Left lung (tissue), 10 donors: ENCODE data around the gene TTLL1. TPM values are rescaled to one million over a fixed set of nuclear protein-coding genes. Genes with fewer than 3 reads are reported as not detected.

Experiments used
- ATAC-seq: fragments of 200-7000 bp; cut with Tn5 transposase; one replicate; pipeline ENCODE4 v1.9.1; 2020; ENCODE audit warnings: moderate library complexity
- DNase-seq, 4 donors: peaks; one replicate each; pipeline ENCODE4 v3.0.0-alpha.2; 2013 to 2020
- H3K27ac ChIP-seq, 2 donors: fragments of 200-600 bp; sonication (generic) in 1 of 2; one replicate each; pipeline versions ENCODE4 v1.5.0 to v1.8.0; 2020 to 2021
- H3K27me3 ChIP-seq, 2 donors: fragments of 200-600 bp; sonication (generic) in 1 of 2; one replicate each; pipeline versions ENCODE4 v1.5.0 to v1.8.0; 2020 to 2021
- H3K36me3 ChIP-seq, 2 donors: fragments of 200-600 bp; sonication (generic) in 1 of 2; one replicate each; pipeline versions ENCODE4 v1.5.0 to v1.8.0; 2020 to 2021
- H3K4me1 ChIP-seq, 2 donors: fragments of 200-600 bp; one replicate each; pipeline ENCODE4 v1.8.0; 2021
- H3K4me3 ChIP-seq, 2 donors: fragments of 200-600 bp; sonication (generic) in 1 of 2; one replicate each; pipeline versions ENCODE4 v1.5.0 to v1.8.0; 2020 to 2021; ENCODE audit warnings: mild to moderate bottlenecking in 1 of 2
- H3K9me3 ChIP-seq, 2 donors: fragments of 200-600 bp; sonication (generic) in 1 of 2; one replicate each; pipeline versions ENCODE4 v1.5.0 to v1.8.0; 2020 to 2021
- intact Hi-C, 2 donors: fragments of 100-400 bp; cut with DNase I; formaldehyde crosslinking; loops; one replicate each; pipeline versions ENCODE4 v1.11.2 to v1.14.2; 2022
- polyA plus RNA-seq, 6 donors: library from polyadenylated mRNA; unstranded; fragments of 120-200 nt; gene quantifications; one replicate each; pipeline ENCODE4 v1.2.1, GENCODE V29; 2013; ENCODE audit not compliant: insufficient read length in 6 of 6
- total RNA-seq, 2 donors: library from RNA; stranded (reverse); fragmentation: NEBNext Ultra II Directional; extraction: Animal tissue kit (Norgen Biotek cat#: 25700); gene quantifications; one replicate each; pipeline ENCODE4 v1.2.1, GENCODE V29; 2021
- TF ChIP-seq, protein P1 (sequence below), 2 donors: fragments of 200-600 bp; sonication (generic) in 1 of 2; IDR thresholded peaks; one replicate each; pipeline versions ENCODE4 v1.5.0 to v1.8.0; 2021; ENCODE audit warnings: antibody characterized with exemption in 2 of 2
- donor health status: DM: no; HTN: yes; CAD: no.
- donor health status: DM: no; HTN: no; CAD: no.

TTLL1 gene
- total and polyA plus RNA-seq, 8 donors = 5.3 to 19.1 (median 16.2) TPM

DNA sequence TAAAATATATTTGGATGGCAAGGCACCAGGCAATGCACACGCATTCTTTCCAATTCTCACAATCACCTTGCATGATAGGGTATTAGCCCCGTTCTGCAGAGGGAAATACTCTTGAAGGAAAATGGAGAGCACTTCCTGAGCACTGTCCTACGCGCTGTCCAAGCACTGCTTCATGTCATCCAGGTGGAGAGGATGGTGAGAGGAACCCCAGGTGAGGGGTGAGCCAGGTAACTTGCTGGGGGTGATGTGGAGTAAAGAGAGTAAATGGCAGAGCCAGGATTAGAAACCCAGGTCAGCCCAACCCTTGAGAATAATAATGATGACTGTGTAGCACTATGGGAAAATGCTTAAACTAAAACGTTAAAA is 73.5 kb downstream of the TTLL1 start:
- TF ChIP-seq, protein P1, sequence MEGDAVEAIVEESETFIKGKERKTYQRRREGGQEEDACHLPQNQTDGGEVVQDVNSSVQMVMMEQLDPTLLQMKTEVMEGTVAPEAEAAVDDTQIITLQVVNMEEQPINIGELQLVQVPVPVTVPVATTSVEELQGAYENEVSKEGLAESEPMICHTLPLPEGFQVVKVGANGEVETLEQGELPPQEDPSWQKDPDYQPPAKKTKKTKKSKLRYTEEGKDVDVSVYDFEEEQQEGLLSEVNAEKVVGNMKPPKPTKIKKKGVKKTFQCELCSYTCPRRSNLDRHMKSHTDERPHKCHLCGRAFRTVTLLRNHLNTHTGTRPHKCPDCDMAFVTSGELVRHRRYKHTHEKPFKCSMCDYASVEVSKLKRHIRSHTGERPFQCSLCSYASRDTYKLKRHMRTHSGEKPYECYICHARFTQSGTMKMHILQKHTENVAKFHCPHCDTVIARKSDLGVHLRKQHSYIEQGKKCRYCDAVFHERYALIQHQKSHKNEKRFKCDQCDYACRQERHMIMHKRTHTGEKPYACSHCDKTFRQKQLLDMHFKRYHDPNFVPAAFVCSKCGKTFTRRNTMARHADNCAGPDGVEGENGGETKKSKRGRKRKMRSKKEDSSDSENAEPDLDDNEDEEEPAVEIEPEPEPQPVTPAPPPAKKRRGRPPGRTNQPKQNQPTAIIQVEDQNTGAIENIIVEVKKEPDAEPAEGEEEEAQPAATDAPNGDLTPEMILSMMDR (IDR thresholded peaks at IDR 0.05) = no peak
- DNase-seq (no peak), ATAC-seq (peak; percentile 0)
- peak overlapping the region in 1 of 2 donors; percentile 80 for H3K27ac ChIP-seq
- intact Hi-C loops = no loop called here
- no peaks in the 10 kb centered on the region for H3K36me3 ChIP-seq
- no peaks in the 10 kb centered on the region for H3K27me3 ChIP-seq
- H3K4me3 ChIP-seq = peak overlapping the region; percentile 61 to 75
- no peaks in the 10 kb centered on the region for H3K9me3 ChIP-seq
- H3K4me1 ChIP-seq = peaks cover 7 to 38% of the 10 kb centered on the region in 2 donors

DNA sequence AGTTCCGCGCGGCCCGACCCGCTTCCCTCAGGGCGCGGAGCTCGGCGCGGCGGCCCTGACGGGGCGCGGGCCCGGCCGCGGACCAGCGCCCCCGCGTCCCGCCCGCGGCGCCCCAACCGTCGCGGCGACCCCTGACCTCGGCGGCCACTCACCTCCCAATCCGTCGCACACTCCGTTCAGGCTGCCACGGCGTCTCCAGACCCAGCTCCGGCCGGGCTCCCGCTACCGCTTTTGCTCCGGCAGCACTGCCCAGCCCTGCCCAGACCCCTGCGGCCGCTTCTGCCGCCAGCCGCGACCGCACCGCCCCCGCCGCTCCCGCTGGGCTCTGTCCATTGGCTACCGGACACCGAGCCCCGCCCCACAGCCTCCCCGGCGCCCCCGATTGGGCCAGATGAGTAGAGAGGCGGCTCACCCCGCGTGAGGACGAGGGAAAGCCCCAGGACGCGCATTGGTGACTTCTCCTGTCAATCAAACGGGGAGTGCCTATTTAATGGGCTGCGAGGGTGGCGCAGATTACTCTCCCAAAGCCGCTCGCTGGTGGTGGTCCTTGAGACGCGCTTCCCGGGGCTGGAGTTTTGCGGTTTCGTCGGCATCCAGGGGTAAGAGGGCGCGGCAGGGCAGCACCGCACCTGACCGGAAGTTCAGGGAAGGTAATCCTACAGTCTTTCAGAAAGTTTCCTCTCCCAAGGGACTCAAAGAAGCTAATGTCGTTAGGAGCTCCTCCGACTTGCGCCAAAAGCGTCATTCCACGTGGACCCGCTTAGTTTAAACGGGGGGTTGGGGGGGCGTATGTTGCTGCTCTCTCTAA is 74.1 kb downstream of the TTLL1 start, which contains the start of gene PACSIN2:
TSS of gene PACSIN2 (minus strand) at position 281 of the 808 bp plus-strand sequence. CDS start 103,069 bp downstream, outside the sequence.
- H3K4me1 ChIP-seq = peaks cover 7 to 39% of the 10 kb centered on the region in 2 donors
- H3K27me3 ChIP-seq = no peaks in the 10 kb centered on the region
- H3K4me3 ChIP-seq = peak within 1 kb of the TSS; percentile 61 to 75
- ATAC-seq (peak; percentile 96), DNase-seq (peak; percentile 96 to 99 (median 98))
- intact Hi-C loops = no loop called here
- TF ChIP-seq, protein P1 (IDR thresholded peaks at IDR 0.05) = no peak
- H3K36me3 ChIP-seq = no peaks in the 10 kb centered on the region
- no peaks in the 10 kb centered on the region for H3K9me3 ChIP-seq
- H3K27ac ChIP-seq = peak within 1 kb of the TSS; percentile 56 to 80

DNA sequence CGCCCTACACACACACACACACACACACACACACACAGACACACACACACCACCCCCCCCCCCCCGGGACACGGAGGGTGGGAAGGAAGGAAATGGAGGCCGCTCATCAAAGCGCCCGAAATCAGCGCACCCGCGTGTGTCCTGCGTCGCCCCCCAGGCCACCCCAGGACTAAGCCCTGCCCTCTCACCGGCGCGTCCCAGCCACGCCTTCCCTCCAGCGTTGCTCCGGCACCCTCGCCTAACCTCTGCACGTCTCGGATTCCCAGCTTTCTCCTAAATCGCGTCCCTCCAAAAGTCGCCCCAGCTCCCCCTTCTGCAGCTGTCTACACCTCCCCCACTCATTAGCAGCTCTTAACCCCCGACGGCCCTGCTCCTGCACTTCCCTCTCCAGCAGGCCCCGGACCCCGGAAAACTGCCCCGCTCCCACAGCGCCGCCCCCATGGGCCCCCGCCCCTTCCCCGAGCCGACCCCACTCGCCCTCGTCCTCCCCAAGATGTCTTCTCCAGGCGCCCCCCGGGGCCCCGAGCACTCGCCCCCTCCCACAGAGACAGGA is 74.8 kb downstream of the TTLL1 start:
- H3K4me1 ChIP-seq = peaks cover 8 to 46% of the 10 kb centered on the region in 2 donors
- peak overlapping the region; percentile 61 to 75 for H3K4me3 ChIP-seq
- H3K36me3 ChIP-seq = no peaks in the 10 kb centered on the region
- ATAC-seq = peak; percentile 30
- peak overlapping the region; percentile 56 to 80 for H3K27ac ChIP-seq
- H3K27me3 ChIP-seq = no peaks in the 10 kb centered on the region
- DNase-seq = peak in 3 of 4 donors; percentile 36 to 89 (median 56)
- no peaks in the 10 kb centered on the region for H3K9me3 ChIP-seq
- TF ChIP-seq, protein P1 (IDR thresholded peaks at IDR 0.05) = no peak
- intact Hi-C loops = no loop called here

DNA sequence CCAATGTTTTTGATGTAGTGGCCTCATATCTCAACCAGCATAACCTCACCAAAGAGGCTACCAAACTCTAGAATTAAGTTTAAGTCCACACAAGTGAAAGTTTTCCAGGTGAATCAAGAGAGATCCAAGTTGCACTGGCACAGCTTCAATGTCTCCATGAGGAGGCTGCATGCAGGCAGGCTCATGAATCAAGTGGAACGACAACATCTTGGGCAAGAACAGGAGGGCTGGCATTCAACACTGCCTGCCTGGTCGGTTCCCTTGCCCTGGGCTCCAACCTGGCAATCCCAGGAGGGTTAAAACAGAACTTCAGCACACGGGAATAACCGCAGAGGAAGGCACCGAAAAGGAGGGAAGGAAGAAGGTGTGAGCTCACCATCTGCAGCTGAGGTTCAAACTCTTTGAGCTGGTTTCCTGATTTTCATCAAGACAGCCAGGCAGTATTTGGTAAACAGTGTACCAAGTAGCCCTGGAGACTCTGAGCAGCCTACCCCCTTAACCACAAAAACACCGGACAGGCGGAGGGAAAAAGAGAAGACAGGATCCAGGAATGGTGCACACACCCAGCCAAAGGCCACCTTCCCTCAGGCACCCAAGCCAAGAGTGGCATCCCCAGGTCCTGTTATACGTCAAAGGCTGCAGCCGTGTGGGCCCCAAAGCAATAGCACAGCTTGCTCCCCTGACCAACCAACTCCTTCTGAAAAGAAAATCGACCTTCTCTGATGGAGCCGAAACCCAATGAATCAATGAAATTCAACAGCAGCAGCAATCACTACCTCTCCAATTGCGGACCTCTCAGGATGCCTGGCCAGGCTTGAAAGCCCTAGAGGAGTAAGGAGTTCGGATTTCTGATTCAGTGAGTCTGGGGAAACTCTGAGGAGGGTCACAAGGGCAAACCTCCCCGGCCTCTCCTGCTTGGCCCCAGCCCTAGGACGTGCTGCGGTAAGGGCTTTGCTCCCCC is 75.6 kb downstream of the TTLL1 start:
- Histone ChIP-seq H3K9me3 (no peaks in the 10 kb centered on the region), H3K4me1 (peaks cover 16 to 54% of the 10 kb centered on the region in 2 donors), H3K36me3 (no peaks in the 10 kb centered on the region), H3K27me3 (no peaks in the 10 kb centered on the region), H3K4me3 (peak overlapping the region; percentile 61 to 75), H3K27ac (peak overlapping the region; percentile 56 to 80)
- ATAC-seq = peak; percentile 2
- TF ChIP-seq, protein P1 (IDR thresholded peaks at IDR 0.05) = no peak
- intact Hi-C loops = no loop called here
- peak in 1 of 4 donors; percentile 54 for DNase-seq
